Naive thymus-derived CD4-positive, alpha-beta T cell (primary cell): ENCODE measurements around the gene TBC1D9. TPM values are rescaled to one million over a fixed set of nuclear protein-coding genes. Genes with fewer than 3 reads are reported as not detected.

Experiments
- ATAC-seq: fragments of 150-1000 bp; cut with Tn5 transposase; 2 replicates; pipeline ENCODE4 v1.10.0; 2021; ENCODE audit warnings: mild to moderate bottlenecking, moderate library complexity
- CTCF ChIA-PET: fragments of 350-600 bp; sonication (Branson Sonifier 250); formaldehyde crosslinking; loops from one replicate; lab custom pipeline; 2021; ENCODE audit warnings: antibody characterized with exemption; lab: Charles Lee
- POLR2A ChIA-PET: fragments of 350-600 bp; sonication (Branson Sonifier 250); formaldehyde crosslinking; loops from one replicate; lab custom pipeline; 2021; ENCODE audit warnings: antibody characterized with exemption, inconsistent platforms; lab: Charles Lee
- DNase-seq, 9 donors: peaks; one replicate each; pipeline versions ENCODE4 v3.0.0 to v3.0.0-alpha.2; 2020 to 2022; ENCODE audit warnings: mixed read lengths in 1 of 9
- H3K27ac ChIP-seq: one replicate; pipeline ENCODE4 v1.7.0; 2013; ENCODE audit warnings: mild to moderate bottlenecking, low read depth, low read length, moderate library complexity
- H3K27me3 ChIP-seq, 2 donors: one replicate each; pipeline ENCODE4 v1.7.0; 2013; ENCODE audit warnings: low read length in 2 of 2, mild to moderate bottlenecking in 2 of 2, moderate library complexity in 2 of 2; ENCODE audit not compliant: control insufficient read depth in 2 of 2, insufficient read depth in 2 of 2
- H3K36me3 ChIP-seq, 3 experiments: 1 replicate in 2 of 3; 2 replicates in 1 of 3; pipeline ENCODE4 v1.7.0; 2013; ENCODE audit warnings: low read length in 3 of 3, mild to moderate bottlenecking in 3 of 3, moderate library complexity in 1 of 3; ENCODE audit not compliant: insufficient read depth in 3 of 3, control insufficient read depth in 2 of 3
- H3K4me1 ChIP-seq, 2 donors: one replicate each; pipeline ENCODE4 v1.7.0; 2013; ENCODE audit warnings: low read length in 2 of 2, mild to moderate bottlenecking in 2 of 2, moderate library complexity in 1 of 2; ENCODE audit not compliant: control insufficient read depth in 2 of 2, insufficient read depth in 2 of 2
- H3K4me3 ChIP-seq: 2 replicates; pipeline ENCODE4 v1.7.0; 2013; ENCODE audit warnings: mild to moderate bottlenecking, low read length
- H3K9me3 ChIP-seq, 3 experiments: 1 replicate in 2 of 3; 2 replicates in 1 of 3; pipeline ENCODE4 v1.7.0; 2013; ENCODE audit warnings: low read length in 3 of 3; ENCODE audit not compliant: control insufficient read depth in 2 of 3
- H3K27ac Mint-ChIP-seq, 9 donors: one replicate each; pipeline ENCODE4 v1.8.0; 2020 to 2022; ENCODE audit warnings: mixed read lengths in 9 of 9, mild to moderate bottlenecking in 8 of 9, moderate library complexity in 5 of 9, inconsistent platforms in 2 of 9
- H3K27me3 Mint-ChIP-seq, 5 donors: one replicate each; pipeline ENCODE4 v1.8.0; 2021 to 2022; ENCODE audit warnings: mixed read lengths in 5 of 5, mild to moderate bottlenecking in 1 of 5
- H3K36me3 Mint-ChIP-seq, 5 donors: one replicate each; pipeline ENCODE4 v1.8.0; 2020 to 2022; ENCODE audit warnings: mixed read lengths in 5 of 5, mild to moderate bottlenecking in 3 of 5, inconsistent platforms in 1 of 5
- H3K4me1 Mint-ChIP-seq, 7 donors: one replicate each; pipeline ENCODE4 v1.8.0; 2020 to 2022; ENCODE audit warnings: mixed read lengths in 7 of 7, mild to moderate bottlenecking in 3 of 7, inconsistent platforms in 1 of 7
- H3K4me3 Mint-ChIP-seq, 10 donors: one replicate each; pipeline ENCODE4 v1.8.0; 2020 to 2022; ENCODE audit warnings: mild to moderate bottlenecking in 10 of 10, mixed read lengths in 10 of 10, moderate library complexity in 6 of 10, inconsistent platforms in 2 of 10
- H3K9me3 Mint-ChIP-seq, 11 donors: one replicate each; pipeline ENCODE4 v1.8.0; 2020 to 2022; ENCODE audit warnings: mixed read lengths in 11 of 11, mild to moderate bottlenecking in 4 of 11, inconsistent platforms in 1 of 11, moderate library complexity in 1 of 11
- intact Hi-C, 2 donors: fragments of 100-400 bp; cut with micrococcal nuclease; formaldehyde crosslinking; loops; one replicate each; pipeline ENCODE4 v1.15.1; 2023
- polyA plus RNA-seq, 2 donors: library from polyadenylated mRNA; unstranded; fragments of 300-500 nt; fragmentation: Illumina TruSeq; gene quantifications; one replicate each; pipeline ENCODE4 v1.2.3, GENCODE V29; 2021
- total RNA-seq, 6 experiments: library from RNA in 5 of 6; stranded (reverse) in 5 of 6; gene quantifications; 1 replicate in 5 of 6; 2 replicates in 1 of 6; pipeline ENCODE4 v1.2.3 and lab custom pipeline; 2021 to 2026

Gene TBC1D9
- total and polyA plus RNA-seq, 7 experiments from 2014 or later, result 0.13 to 13.9 (median 0.49) TPM; not detected in 2

GRCh38 chr4:140679576-140679975 is 76.6 kb downstream of the TBC1D9 start:
- CTCF ChIA-PET, result no interaction called here
- DNase-seq (no peak), ATAC-seq (no peak)
- Mint-ChIP-seq H3K4me1 (peaks cover 0 to 7% (median 0%) of the 10 kb centered on the region in 7 donors), H3K27ac (no peak overlapping the region), H3K4me3 (no peak overlapping the region), H3K9me3 (peaks cover 0 to 2% (median 0%) of the 10 kb centered on the region in 11 donors), H3K36me3 (no peaks in the 10 kb centered on the region), H3K27me3 (peaks cover 18 to 29% (median 26%) of the 10 kb centered on the region in 5 donors)
- Histone ChIP-seq H3K27ac (no peak overlapping the region), H3K9me3 (no peaks in the 10 kb centered on the region), H3K4me3 (no peak overlapping the region), H3K27me3 (no peaks in the 10 kb centered on the region), H3K4me1 (no peaks in the 10 kb centered on the region), H3K36me3 (no peaks in the 10 kb centered on the region)
- POLR2A ChIA-PET, result no interaction called here
- intact Hi-C loops, result no loop called here

GRCh38 chr4:140675599-140676231 is 80.5 kb downstream of the TBC1D9 start:
- Mint-ChIP-seq H3K27me3 (peaks cover 8 to 22% (median 14%) of the 10 kb centered on the region in 5 donors), H3K4me1 (peaks cover 0 to 7% (median 0%) of the 10 kb centered on the region in 7 donors), H3K4me3 (no peak overlapping the region), H3K36me3 (no peaks in the 10 kb centered on the region), H3K27ac (no peak overlapping the region), H3K9me3 (peaks cover 0 to 2% (median 0%) of the 10 kb centered on the region in 11 donors)
- DNase-seq, result no peak
- Histone ChIP-seq H3K9me3 (no peaks in the 10 kb centered on the region), H3K4me3 (no peak overlapping the region), H3K36me3 (no peaks in the 10 kb centered on the region), H3K27me3 (no peaks in the 10 kb centered on the region), H3K27ac (no peak overlapping the region), H3K4me1 (no peaks in the 10 kb centered on the region)
- intact Hi-C loops, result no loop called here
- POLR2A ChIA-PET, result no interaction called here
- CTCF ChIA-PET, result no interaction called here
- ATAC-seq, result peak; percentile 37

- Histone ChIP-seq H3K4me1 (no peaks in the 10 kb centered on the region), H3K27ac (no peak overlapping the region), H3K27me3 (no peaks in the 10 kb centered on the region), H3K9me3 (no peaks in the 10 kb centered on the region), H3K4me3 (no peak overlapping the region), H3K36me3 (no peaks in the 10 kb centered on the region)
- DNase-seq, result no peak
- Mint-ChIP-seq H3K36me3 (no peaks in the 10 kb centered on the region), H3K4me1 (peaks cover 0 to 7% (median 0%) of the 10 kb centered on the region in 7 donors), H3K4me3 (no peak overlapping the region), H3K27ac (no peak overlapping the region), H3K9me3 (peaks cover 0 to 2% (median 0%) of the 10 kb centered on the region in 11 donors), H3K27me3 (peaks cover 6 to 22% (median 7%) of the 10 kb centered on the region in 5 donors)
- CTCF ChIA-PET, result interaction anchor here (0.8 kb wide), 1 partner anchor 51 kb away, joined by 3 read pairs; no protein-coding TSS in a partner anchor
- no peak for ATAC-seq
- POLR2A ChIA-PET, result no interaction called here
- intact Hi-C loops, result no loop called here
These were observed 82.5 kb downstream of the TBC1D9 start for GRCh38 chr4:140673729-140674128.

GRCh38 chr4:140672416-140672815 is 83.8 kb downstream of the TBC1D9 start:
- intact Hi-C loops, result no loop called here
- Histone ChIP-seq H3K9me3 (no peaks in the 10 kb centered on the region), H3K4me3 (no peak overlapping the region), H3K27me3 (no peaks in the 10 kb centered on the region), H3K36me3 (no peaks in the 10 kb centered on the region), H3K4me1 (no peaks in the 10 kb centered on the region), H3K27ac (no peak overlapping the region)
- no peak overlapping the region for H3K4me3 Mint-ChIP-seq
- CTCF ChIA-PET, result no interaction called here
- no peaks in the 10 kb centered on the region for H3K36me3 Mint-ChIP-seq
- DNase-seq, result no peak
- H3K4me1 Mint-ChIP-seq, result peaks cover 0 to 9% (median 0%) of the 10 kb centered on the region in 7 donors
- H3K27ac Mint-ChIP-seq, result no peak overlapping the region
- peaks cover 0 to 13% (median 6%) of the 10 kb centered on the region in 5 donors for H3K27me3 Mint-ChIP-seq
- POLR2A ChIA-PET, result no interaction called here
- no peaks in the 10 kb centered on the region for H3K9me3 Mint-ChIP-seq
- ATAC-seq, result no peak

GRCh38 chr4:140668111-140668510 is 88.1 kb downstream of the TBC1D9 start:
- H3K4me3 Mint-ChIP-seq, result no peak overlapping the region
- H3K27me3 ChIP-seq, result no peaks in the 10 kb centered on the region
- DNase-seq, result no peak
- H3K27me3 Mint-ChIP-seq, result peaks cover 0 to 6% (median 0%) of the 10 kb centered on the region in 5 donors
- POLR2A ChIA-PET, result no interaction called here
- intact Hi-C loops, result no loop called here
- no peak for ATAC-seq
- CTCF ChIA-PET, result no interaction called here
- no peak overlapping the region for H3K27ac ChIP-seq
- no peaks in the 10 kb centered on the region for H3K36me3 ChIP-seq
- no peak overlapping the region for H3K27ac Mint-ChIP-seq
- H3K4me3 ChIP-seq, result no peak overlapping the region
- no peaks in the 10 kb centered on the region for H3K9me3 ChIP-seq
- H3K4me1 ChIP-seq, result no peaks in the 10 kb centered on the region
- no peaks in the 10 kb centered on the region for H3K36me3 Mint-ChIP-seq
- no peaks in the 10 kb centered on the region for H3K9me3 Mint-ChIP-seq
- peaks cover 0 to 7% (median 0%) of the 10 kb centered on the region in 7 donors for H3K4me1 Mint-ChIP-seq

GRCh38 chr4:140666889-140667614 is 89.1 kb downstream of the TBC1D9 start:
- no peaks in the 10 kb centered on the region for H3K9me3 Mint-ChIP-seq
- peaks cover 0 to 7% (median 0%) of the 10 kb centered on the region in 7 donors for H3K4me1 Mint-ChIP-seq
- Histone ChIP-seq H3K36me3 (no peaks in the 10 kb centered on the region), H3K4me3 (no peak overlapping the region), H3K27me3 (no peaks in the 10 kb centered on the region), H3K4me1 (no peaks in the 10 kb centered on the region), H3K9me3 (no peaks in the 10 kb centered on the region), H3K27ac (no peak overlapping the region)
- ATAC-seq (no peak), DNase-seq (no peak)
- H3K36me3 Mint-ChIP-seq, result no peaks in the 10 kb centered on the region
- ChIA-PET CTCF (no interaction called here), POLR2A (no interaction called here)
- H3K27me3 Mint-ChIP-seq, result peaks cover 0 to 11% (median 4%) of the 10 kb centered on the region in 5 donors
- intact Hi-C loops, result no loop called here
- H3K4me3 Mint-ChIP-seq, result no peak overlapping the region
- peak overlapping the region in 1 of 9 donors; percentile 64 for H3K27ac Mint-ChIP-seq
